ENCODE results near the gene RINL.
"Not testable (repeated sequence)": the region's sequence is repeated elsewhere in the genome, so short reads cannot be mapped to it uniquely, and the experiment has no call there.

The RINL gene

DNA sequence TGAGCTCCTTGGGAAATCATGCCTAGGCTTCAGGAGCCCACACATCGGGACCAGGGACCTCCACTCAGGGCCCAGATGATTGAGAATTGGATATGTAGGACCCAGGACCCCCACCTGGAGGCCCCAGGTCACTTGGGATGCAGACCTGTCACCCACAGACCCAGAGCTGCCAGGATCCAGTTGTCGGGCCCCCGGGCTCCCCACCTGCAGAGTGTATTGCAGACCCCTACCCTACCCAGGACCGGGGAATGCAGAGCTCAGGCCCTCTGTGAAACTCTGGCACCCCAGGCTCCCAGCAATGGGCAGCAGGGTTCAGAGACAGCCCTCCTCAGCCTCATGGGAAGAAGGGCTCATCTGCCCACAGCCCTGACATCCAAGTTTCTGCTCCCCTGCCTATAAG is 27.5 kb upstream of the RINL start:
- DNase-seq (ENCODE audit: low spot score): no peak

- DNase-seq (ENCODE audit: low spot score): no peak
Observed at GRCh38 chr19:38904581-38905539, 26.8 kb upstream of the RINL start.

DNA sequence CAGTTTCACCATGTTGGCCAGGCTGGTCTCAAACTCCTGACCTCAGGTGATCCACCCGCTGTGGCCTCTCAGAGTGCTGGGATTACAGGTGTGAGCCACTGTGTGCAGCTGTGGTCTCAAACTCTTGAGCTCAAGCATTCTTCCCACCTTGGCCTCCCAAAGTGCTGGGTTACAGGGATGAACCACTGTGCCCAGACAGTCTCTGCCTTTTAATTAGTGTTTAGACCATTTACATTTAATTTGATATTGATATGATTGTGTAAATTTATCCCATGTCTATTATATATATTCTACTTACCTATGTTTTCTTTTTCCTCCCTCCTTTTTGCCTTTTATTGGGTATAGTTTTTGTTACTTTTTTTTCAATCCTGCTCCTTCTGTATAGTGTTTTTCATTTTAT is 23.6 kb upstream of the RINL start:
- DNase-seq (ENCODE audit: low spot score): no peak

DNA sequence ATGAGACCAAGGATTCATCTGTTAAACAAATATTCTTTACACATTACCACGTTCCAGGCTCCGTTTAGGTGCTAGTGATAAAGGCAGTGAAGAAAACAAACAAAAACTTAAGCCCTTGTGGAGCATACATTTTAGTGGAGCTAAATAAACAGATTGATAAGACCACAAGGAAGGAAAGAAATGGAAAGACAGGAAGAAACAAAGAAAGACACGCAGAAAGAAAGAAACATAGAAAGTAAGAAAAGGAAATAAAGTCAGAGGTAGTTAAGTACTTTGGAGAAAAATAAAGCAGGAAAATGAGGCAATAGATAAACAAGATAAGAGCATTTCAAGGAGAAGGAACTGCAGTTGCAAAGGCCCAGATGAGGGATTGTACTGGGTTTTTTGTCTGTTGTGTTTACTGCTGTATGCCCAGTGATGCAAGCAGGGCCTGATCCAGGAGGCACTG is 22.7 kb upstream of the RINL start:
- no peak for DNase-seq (ENCODE audit: low spot score)

DNA sequence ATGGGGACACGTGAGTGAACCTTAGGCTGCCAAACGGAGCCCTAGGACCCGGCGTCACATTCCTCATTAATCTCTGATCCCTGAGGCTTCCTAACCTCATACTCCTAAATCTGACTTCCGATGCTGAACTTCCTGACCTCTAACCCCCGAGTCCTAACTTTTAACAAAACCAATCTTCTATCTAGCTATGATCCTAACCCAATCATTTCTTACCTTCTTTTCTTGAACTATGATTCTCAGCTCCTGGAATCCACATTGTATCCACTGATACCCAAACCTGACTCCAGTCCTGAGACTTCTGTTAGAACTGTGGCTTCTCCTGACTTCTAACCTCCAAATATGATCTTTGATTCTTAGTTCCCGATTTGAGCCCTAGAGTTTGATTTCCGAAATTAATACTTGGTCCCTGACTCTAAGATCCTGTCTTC is 22.1 kb upstream of the RINL start:
- no peak for DNase-seq (ENCODE audit: low spot score)

DNA sequence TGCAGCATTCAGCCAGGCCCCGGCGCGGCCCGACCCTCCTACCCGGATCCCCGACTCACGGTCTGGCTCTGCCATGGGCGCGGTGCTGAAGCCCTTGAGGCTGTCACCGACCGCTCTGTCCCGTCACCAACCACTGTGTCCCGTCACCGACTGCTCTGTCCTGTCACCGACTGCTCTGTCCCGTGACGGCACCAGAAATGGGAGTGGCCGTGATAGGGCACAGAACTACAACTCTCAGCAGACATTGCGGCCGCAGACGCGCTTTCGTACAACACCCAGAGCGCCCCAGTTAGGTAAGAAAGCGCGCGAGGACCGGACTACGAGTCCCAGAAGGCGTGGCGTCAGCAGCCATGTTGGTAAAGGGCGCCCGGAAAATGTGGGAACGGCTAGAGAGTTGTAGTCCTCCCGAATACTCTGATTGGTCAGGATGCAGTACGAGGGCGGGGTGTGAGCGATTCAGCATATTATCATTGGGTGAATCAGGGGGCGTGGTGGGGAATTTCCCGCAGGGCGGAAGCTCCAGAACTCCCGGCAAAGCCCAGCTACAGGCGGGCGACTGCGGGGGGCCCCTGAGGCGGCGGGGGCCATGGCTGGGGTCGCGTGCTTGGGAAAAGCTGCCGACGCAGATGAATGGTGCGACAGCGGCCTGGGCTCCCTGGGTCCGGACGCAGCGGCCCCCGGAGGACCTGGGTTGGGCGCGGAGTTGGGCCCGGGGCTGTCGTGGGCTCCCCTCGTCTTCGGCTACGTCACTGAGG is 21.5 kb upstream of the RINL start, which contains the start of the genes NFKBIB and SIRT2:
TSS of gene NFKBIB (plus strand) at position 523 of the 755 bp plus-strand sequence. CDS start at position 587, 64 bp downstream.
TSS of gene SIRT2 (minus strand) at position 172 of the 755 bp plus-strand sequence. CDS start at position 75, 97 bp downstream.
- peak; percentile 100 for DNase-seq (ENCODE audit: low spot score)

- peak; percentile 47 for DNase-seq (ENCODE audit: low spot score)
Observed at GRCh38 chr19:38898788-38899446, 20.8 kb upstream of the RINL start.

DNA sequence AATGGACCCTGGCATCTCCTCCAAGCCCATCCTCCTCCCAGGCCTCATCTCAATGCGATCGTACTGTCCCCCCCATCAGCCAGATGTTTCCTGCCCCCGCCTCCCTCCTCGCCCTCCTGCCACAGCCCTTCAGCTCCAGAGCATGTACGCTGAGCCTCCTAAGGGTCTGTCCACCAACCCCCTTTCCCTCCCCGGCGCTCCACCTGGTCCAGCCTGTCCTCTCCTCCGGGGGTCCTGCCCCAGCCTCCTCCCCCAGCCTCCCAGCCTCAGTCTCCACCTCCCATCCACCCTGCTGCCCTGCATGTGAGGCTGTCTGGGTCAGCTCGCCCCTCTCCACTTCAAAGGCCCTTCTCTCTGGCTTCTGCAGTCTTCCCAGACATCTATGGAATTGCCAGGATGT is 16.9 kb upstream of the RINL start:
- no peak for DNase-seq (ENCODE audit: low spot score)

DNA sequence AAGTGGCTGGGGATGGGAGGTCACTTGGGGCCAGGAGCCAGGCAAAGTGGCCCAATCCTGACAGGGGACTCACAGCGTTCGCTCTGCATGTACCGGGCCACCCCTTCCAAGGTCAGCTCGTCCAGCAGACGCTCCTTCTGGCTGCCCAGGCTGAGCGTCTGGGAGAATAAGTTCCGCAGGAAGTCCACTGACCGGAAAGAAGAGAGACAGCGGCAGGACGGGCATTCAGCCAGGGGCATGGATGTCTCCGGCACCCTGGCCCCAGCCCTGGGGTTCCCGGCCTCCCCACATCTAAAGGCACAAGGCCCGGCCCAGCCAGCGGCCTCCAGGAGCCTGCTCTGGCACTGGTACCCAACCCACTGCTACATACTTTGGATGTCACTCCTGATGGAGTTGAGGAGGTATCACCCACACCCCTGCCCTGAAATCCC is 15.3 kb upstream of the RINL start:
- no peak for DNase-seq (ENCODE audit: low spot score)

- no peak for DNase-seq (ENCODE audit: low spot score)
Observed at GRCh38 chr19:38892841-38893240, 14.8 kb upstream of the RINL start.

DNA sequence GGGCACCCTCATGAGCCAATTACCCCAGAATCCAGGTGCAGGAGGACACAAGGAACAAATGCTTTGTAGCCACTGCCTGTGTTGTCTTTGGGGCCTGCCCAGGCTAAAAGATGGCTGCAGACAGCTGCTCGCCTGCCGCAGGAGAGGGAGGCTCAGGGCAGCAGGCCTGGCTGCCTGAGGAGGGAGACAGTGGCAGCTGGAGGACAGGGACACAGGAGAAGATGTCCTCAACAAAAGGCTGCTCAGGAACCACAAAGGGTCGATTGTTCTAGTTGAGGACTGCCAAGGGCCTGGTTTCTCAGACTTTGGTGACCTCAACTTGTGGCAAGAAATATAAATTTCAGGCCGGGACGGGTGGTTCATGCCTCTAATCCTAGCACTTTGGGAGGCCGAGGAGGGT is 13.7 kb upstream of the RINL start:
- DNase-seq (ENCODE audit: low spot score): peak; percentile 83

DNA sequence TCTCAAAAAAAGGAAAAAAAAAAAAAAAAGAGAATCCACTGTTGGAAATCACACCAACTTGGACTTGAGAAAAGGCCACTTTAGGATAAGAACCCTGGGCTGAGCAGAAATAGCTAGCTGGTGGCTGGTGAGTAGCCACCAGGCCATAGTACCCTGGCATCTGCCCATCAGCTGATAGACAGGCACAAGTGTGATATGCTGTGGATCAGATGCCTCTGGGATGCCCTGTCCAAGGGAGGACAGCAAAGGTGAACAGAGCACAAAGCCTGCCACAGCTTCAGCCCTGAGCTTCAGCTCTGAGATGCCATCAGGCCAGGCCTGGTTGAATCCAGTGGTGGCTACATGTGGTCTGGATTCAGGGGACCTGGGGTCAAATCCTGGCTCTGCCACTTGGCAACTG is 12.6 kb upstream of the RINL start:
- no peak for DNase-seq (ENCODE audit: low spot score)

DNA sequence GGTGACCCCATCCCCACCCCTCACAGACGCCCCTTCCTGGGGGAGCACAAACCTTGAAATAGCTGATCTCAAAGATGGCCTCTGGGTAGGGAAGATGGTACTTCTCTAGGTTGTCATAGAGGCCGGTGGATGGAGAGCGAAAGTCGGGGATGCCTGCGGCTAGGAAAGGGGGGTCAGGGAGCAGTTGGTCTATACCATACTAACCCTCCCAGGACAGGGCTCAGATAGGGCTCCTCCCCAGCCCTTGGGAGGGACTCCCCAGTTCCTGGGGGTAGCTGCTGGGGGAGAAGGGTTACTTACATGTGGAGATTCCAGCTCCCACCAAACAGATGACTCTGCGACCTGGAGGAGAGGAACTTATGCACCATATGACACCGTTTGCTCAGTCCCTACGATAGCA is 11.7 kb upstream of the RINL start:
- DNase-seq (ENCODE audit: low spot score): no peak

- no peak for DNase-seq (ENCODE audit: low spot score)
Observed at GRCh38 chr19:38888876-38889275, 10.8 kb upstream of the RINL start.

DNA sequence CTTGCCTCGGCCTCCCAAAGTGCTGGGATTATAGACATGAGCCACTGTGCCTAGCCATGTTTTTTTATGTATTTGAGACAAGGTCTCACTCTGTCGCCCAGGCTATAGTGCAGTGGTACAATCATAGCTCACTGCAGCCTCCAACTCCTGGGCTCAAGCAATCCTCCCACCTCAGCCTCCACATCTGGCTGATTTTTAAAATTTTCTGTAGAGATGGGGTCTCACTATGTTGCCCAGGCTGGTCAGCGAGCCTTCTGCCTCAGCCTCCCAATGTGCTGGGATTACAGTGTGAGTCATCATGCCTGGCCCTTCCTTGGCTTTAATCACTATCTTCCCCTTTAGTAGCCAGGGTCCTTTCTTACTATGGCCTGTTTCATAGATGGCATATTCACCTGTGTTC is 6.6 kb upstream of the RINL start:
- DNase-seq (ENCODE audit: low spot score): not testable (repeated sequence)

DNA sequence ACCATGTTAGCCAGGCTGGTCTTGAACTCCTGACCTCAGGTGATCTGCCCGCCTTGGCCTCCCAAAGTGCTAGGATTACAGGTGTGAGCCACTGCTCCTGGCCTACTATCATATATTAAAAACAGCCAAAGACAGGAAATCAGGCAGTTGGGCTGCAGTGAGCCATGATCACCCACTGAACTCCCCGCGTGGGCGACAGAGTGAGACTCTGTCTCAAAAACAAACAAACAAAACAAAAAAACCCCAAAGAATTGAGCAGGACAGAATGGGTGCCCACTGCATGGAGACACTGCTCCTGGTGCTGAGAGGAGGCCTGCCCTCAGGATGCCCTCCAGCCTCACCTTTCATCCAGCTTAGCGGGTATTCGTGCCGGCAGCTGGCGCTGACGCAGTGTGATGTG is 5.2 kb upstream of the RINL start:
- DNase-seq (ENCODE audit: low spot score): no peak

GRCh38 chr19:38880882-38881609 is 3.0 kb upstream of the RINL start:
- DNase-seq (ENCODE audit: low spot score): no peak

- DNase-seq (ENCODE audit: low spot score): no peak
Observed at GRCh38 chr19:38880076-38880881, 2.2 kb upstream of the RINL start.

DNA sequence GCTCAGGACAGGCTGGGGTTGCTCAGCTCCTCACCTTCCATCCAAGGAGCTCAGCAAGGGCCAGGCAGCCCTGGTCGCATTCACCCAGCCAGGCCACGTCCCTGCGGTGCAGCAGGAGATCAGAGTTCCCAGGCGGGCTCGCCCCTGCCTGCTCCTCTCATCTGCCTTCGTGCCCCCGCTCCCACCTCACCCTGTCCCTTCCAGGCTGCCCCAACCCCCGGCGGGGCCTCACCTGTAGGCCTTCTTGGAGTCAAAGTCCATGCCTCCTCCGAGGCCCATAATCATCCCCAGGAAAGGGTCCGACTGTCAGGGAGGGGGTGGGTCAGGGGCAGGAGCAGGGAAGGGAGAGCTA is 1.3 kb upstream of the RINL start:
- no peak for DNase-seq (ENCODE audit: low spot score)

GRCh38 chr19:38878575-38879399 is 712 bp upstream of the RINL start:
- no peak for DNase-seq (ENCODE audit: low spot score)
